SH-SY5Y (cell line): ENCODE data around the gene DMWD.

Experiments
- GATA2 ChIP-seq: IDR thresholded peaks from 2 replicates; pipeline ENCODE4 v1.6.1; 2011; ENCODE audit warnings: mild to moderate bottlenecking, low read depth, low read length
- GATA3 ChIP-seq: IDR thresholded peaks from 2 replicates; pipeline ENCODE4 v1.6.1; 2011; ENCODE audit warnings: low read depth, mild to moderate bottlenecking, low read length, moderate library complexity

GRCh38 chr19:45739498-45740439 lies 52.9 kb downstream of the DMWD start:
- no peak for TF ChIP-seq GATA2
- TF ChIP-seq GATA3: no peak
